ENCODE results near the gene ADPRHL1.

- TF ChIP-seq CTCF (IDR thresholded peaks at IDR 0.05; ENCODE audit: insufficient read depth, low read depth, low read length) (no peak), EZH2 (IDR thresholded peaks at IDR 0.05; ENCODE audit: insufficient read depth, low read length) (no peak)
These were observed 49.4 kb upstream of the ADPRHL1 start for GRCh38 chr13:113502686-113503085.
